OCI-LY3 (cell line): ENCODE measurements around the gene CSF2RB.

Experiments used
- H2AFZ ChIP-seq: fragments of 200-600, 300-600 bp; shearing (Covaris generic); 2 replicates; pipeline ENCODE4 v1.6.0; 2014; ENCODE audit warnings: antibody characterized with exemption, low read depth, low read length
- H3K27ac ChIP-seq: fragments of 200-600, 300-600 bp; sonication (generic); 2 replicates; pipeline ENCODE4 v1.5.1; 2014; ENCODE audit warnings: mild to moderate bottlenecking, low read length, moderate library complexity, mixed read lengths
- H3K27me3 ChIP-seq: fragments of 200-600, 300-600 bp; sonication (generic); 2 replicates; pipeline ENCODE4 v1.6.1; 2014; ENCODE audit warnings: low read depth, low read length, mixed read lengths
- H3K36me3 ChIP-seq: fragments of 200-600, 300-600 bp; sonication (generic); replicated peaks from 2 replicates; pipeline ENCODE3; 2014; ENCODE audit warnings: low read depth, low read length, mixed read lengths
- H3K4me1 ChIP-seq: fragments of 300-600, 200-600 bp; sonication (generic); 2 replicates; pipeline ENCODE4 v1.6.1; 2014; ENCODE audit warnings: low read length, mixed read lengths
- H3K4me2 ChIP-seq: fragments of 200-600, 300-600 bp; sonication (generic); 2 replicates; pipeline ENCODE4 v1.6.1; 2014; ENCODE audit warnings: low read length, mixed read lengths
- H3K4me3 ChIP-seq: fragments of 300-600, 200-600 bp; sonication (generic); 2 replicates; pipeline ENCODE4 v1.5.1; 2014; ENCODE audit warnings: antibody characterized with exemption, mild to moderate bottlenecking, low read length, moderate library complexity
- H3K79me2 ChIP-seq: fragments of 300-600, 200-600 bp; shearing (Covaris generic); 2 replicates; pipeline ENCODE4 v1.6.1; 2014; ENCODE audit warnings: mild to moderate bottlenecking, low read length, mixed read lengths
- H3K9ac ChIP-seq: fragments of 300-600, 200-600 bp; shearing (Covaris generic); 2 replicates; pipeline ENCODE4 v1.6.0; 2014; ENCODE audit warnings: mild to moderate bottlenecking, low read length, moderate library complexity
- H3K9me3 ChIP-seq: fragments of 200-600, 300-600 bp; shearing (Covaris generic); 2 replicates; pipeline ENCODE4 v1.6.1; 2014; ENCODE audit warnings: low read length, mixed read lengths; ENCODE audit not compliant: insufficient read depth
- H4K20me1 ChIP-seq: fragments of 200-600, 300-600 bp; sonication (generic); 2 replicates; pipeline ENCODE4 v1.6.1; 2016; ENCODE audit warnings: low read length, mixed read lengths; ENCODE audit not compliant: insufficient read depth
- EZH2phosphoT487 ChIP-seq: fragments of 200-600 bp; shearing (Covaris generic); IDR thresholded peaks from 2 replicates; pipeline ENCODE4 v1.6.1; 2018; ENCODE audit warnings: antibody characterized with exemption, mixed run types, low read depth
- TF ChIP-seq, protein P1 (sequence below): fragments of 200-600, 300-600 bp; sonication (generic); IDR thresholded peaks from 2 replicates; pipeline ENCODE4 v1.5.1; 2014; ENCODE audit warnings: antibody characterized with exemption, low read length, low read depth

CSF2RB gene

DNA sequence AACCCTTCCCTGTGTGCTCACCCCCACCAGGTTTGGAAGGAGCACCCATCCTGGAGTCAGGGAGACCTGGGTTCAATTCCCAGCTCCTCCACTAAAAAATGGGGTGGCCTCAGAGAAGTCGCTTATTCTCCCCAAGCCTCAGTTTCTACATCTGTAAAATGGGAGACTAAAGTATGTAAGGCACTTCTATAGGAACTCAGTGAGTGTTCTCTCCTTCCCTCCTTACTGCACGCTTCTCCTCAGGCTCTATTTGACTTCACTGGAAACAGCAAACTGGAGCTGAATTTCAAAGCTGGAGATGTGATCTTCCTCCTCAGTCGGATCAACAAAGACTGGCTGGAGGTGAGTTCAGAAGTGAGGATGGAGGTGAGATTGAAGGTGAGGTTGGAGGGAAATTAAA lies 41.3 kb upstream of the CSF2RB start:
- Histone ChIP-seq H3K79me2 (peaks cover 13% of the 10 kb centered on the region; the same call in 1 of the 2 replicates), H4K20me1 (no peaks in the 10 kb centered on the region), H3K4me2 (no peak overlapping the region), H3K9me3 (no peaks in the 10 kb centered on the region), H3K36me3 (no peaks in the 10 kb centered on the region), H3K9ac (no peak overlapping the region), H3K4me1 (peaks cover 56% of the 10 kb centered on the region), H3K4me3 (no peak overlapping the region), H2AFZ (no peak overlapping the region), H3K27me3 (no peaks in the 10 kb centered on the region), H3K27ac (no peak overlapping the region)
- TF ChIP-seq, protein P1, sequence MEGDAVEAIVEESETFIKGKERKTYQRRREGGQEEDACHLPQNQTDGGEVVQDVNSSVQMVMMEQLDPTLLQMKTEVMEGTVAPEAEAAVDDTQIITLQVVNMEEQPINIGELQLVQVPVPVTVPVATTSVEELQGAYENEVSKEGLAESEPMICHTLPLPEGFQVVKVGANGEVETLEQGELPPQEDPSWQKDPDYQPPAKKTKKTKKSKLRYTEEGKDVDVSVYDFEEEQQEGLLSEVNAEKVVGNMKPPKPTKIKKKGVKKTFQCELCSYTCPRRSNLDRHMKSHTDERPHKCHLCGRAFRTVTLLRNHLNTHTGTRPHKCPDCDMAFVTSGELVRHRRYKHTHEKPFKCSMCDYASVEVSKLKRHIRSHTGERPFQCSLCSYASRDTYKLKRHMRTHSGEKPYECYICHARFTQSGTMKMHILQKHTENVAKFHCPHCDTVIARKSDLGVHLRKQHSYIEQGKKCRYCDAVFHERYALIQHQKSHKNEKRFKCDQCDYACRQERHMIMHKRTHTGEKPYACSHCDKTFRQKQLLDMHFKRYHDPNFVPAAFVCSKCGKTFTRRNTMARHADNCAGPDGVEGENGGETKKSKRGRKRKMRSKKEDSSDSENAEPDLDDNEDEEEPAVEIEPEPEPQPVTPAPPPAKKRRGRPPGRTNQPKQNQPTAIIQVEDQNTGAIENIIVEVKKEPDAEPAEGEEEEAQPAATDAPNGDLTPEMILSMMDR, result no peak
- TF ChIP-seq EZH2phosphoT487, result no peak

GRCh38 chr22:36872866-36873498 lies 40.4 kb upstream of the CSF2RB start:
- Histone ChIP-seq H3K27ac (peak overlapping the region; percentile 89), H4K20me1 (no peaks in the 10 kb centered on the region), H3K79me2 (peaks cover 13% of the 10 kb centered on the region; the same call in 1 of the 2 replicates), H2AFZ (no peak overlapping the region), H3K4me2 (no peak overlapping the region), H3K4me1 (peaks cover 55% of the 10 kb centered on the region), H3K4me3 (no peak overlapping the region), H3K27me3 (no peaks in the 10 kb centered on the region), H3K9ac (peak overlapping the region; percentile 69; the same call in 1 of the 2 replicates), H3K36me3 (peaks cover 4% of the 10 kb centered on the region), H3K9me3 (no peaks in the 10 kb centered on the region)
- TF ChIP-seq, protein P1, result no peak
- no peak for TF ChIP-seq EZH2phosphoT487

DNA sequence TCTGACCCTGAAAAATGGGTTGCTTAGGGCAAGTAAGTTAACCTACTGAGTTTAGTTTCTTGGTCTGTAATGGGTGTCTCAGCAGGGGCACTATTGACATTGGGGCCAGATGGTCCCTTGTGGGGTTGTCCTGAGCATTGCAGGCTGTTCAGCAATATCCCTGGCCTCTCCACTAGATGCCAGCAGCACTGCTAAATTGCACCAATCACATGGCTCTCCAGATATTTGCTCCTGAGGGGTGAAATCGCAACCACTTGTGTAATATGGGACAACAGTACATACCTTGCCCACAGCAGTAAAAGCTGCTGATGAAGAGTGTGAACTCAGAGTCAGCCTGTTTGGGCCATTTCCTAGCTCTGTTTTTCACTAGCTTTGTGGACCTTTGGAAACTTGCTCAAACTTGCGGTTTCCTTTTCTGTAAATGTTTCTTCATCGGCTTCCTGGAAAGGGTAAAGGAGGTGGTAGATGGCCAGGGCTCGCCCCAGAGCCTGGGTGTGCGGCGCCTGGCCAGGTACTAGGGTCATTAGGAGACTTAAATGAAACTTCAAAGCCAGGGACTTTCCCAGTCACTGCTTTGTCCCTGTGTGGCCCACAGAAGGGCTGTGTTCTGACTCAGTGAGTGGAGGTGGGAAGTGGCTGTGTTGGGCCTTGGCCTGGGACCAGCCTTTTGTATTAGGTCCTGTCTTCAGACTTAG lies 39.7 kb upstream of the CSF2RB start:
- peak overlapping the region; percentile 32 for H3K4me3 ChIP-seq
- H3K27ac ChIP-seq, result peak overlapping the region; percentile 89
- peaks cover 4% of the 10 kb centered on the region for H3K36me3 ChIP-seq
- H4K20me1 ChIP-seq, result no peaks in the 10 kb centered on the region
- peak overlapping the region; percentile 53 for H2AFZ ChIP-seq
- peak overlapping the region; percentile 69 for H3K9ac ChIP-seq
- peak overlapping the region; percentile 65 for H3K4me2 ChIP-seq
- no peaks in the 10 kb centered on the region for H3K27me3 ChIP-seq
- H3K79me2 ChIP-seq, result peaks cover 13% of the 10 kb centered on the region; the same call in 1 of the 2 replicates
- no peaks in the 10 kb centered on the region for H3K9me3 ChIP-seq
- TF ChIP-seq, protein P1, result peak; percentile 76
- TF ChIP-seq EZH2phosphoT487, result no peak
- H3K4me1 ChIP-seq, result peaks cover 49% of the 10 kb centered on the region

GRCh38 chr22:36874309-36874696 lies 39.1 kb upstream of the CSF2RB start:
- Histone ChIP-seq H3K36me3 (peaks cover 8% of the 10 kb centered on the region), H3K9ac (peak overlapping the region; percentile 69), H3K4me3 (peak overlapping the region; percentile 32), H3K4me2 (peak overlapping the region; percentile 65), H3K9me3 (peaks cover 5% of the 10 kb centered on the region; the same call in 1 of the 2 replicates), H3K79me2 (peaks cover 7% of the 10 kb centered on the region; the same call in 1 of the 2 replicates), H3K27ac (peak overlapping the region; percentile 89), H4K20me1 (no peaks in the 10 kb centered on the region), H3K27me3 (no peaks in the 10 kb centered on the region), H3K4me1 (peaks cover 43% of the 10 kb centered on the region), H2AFZ (peak overlapping the region; percentile 53; the same call in 1 of the 2 replicates)
- TF ChIP-seq, protein P1, result no peak
- TF ChIP-seq EZH2phosphoT487, result no peak
